GM12875 (cell line): ENCODE measurements around the gene ACSM4.
"Not testable (repeated sequence)": the region's sequence is repeated elsewhere in the genome, so short reads cannot be mapped to it uniquely, and the experiment has no call there.

Source experiments
- H3K4me3 ChIP-seq: one replicate; pipeline ENCODE4 v1.5.1; 2011; ENCODE audit warnings: low read depth, low read length, control low read depth
- CTCF ChIP-seq: IDR thresholded peaks from 2 replicates; pipeline ENCODE4 v1.5.1; 2011; ENCODE audit warnings: low read depth, mild to moderate bottlenecking, control low read depth, inconsistent platforms, low read length, moderate library complexity, borderline replicate concordance; ENCODE audit not compliant: insufficient read depth

The ACSM4 gene

GRCh38 chr12:7327918-7328317, 24.0 kb downstream of the ACSM4 start:
- no peak for TF ChIP-seq CTCF
- no peak overlapping the region for H3K4me3 ChIP-seq

- H3K4me3 ChIP-seq, result not testable (repeated sequence)
Observed at GRCh38 chr12:7337790-7338189, 33.9 kb downstream of the ACSM4 start.

- no peak for TF ChIP-seq CTCF
- H3K4me3 ChIP-seq, result no peak overlapping the region
Observed at GRCh38 chr12:7339675-7340074, 35.8 kb downstream of the ACSM4 start.

GRCh38 chr12:7344833-7345606, 41.1 kb downstream of the ACSM4 start:
- H3K4me3 ChIP-seq, result no peak overlapping the region
- TF ChIP-seq CTCF, result no peak

- no peak overlapping the region for H3K4me3 ChIP-seq
- TF ChIP-seq CTCF, result no peak
Observed at GRCh38 chr12:7346551-7347225, 42.8 kb downstream of the ACSM4 start.

GRCh38 chr12:7349418-7349817, 45.5 kb downstream of the ACSM4 start:
- H3K4me3 ChIP-seq, result no peak overlapping the region
- TF ChIP-seq CTCF, result no peak

- H3K4me3 ChIP-seq, result no peak overlapping the region
- TF ChIP-seq CTCF, result no peak
Observed at GRCh38 chr12:7351177-7351576, 47.3 kb downstream of the ACSM4 start.
